Panc1 (cell line): ENCODE results near the gene TMEM164. TPM values are rescaled to one million over a fixed set of nuclear protein-coding genes. Genes with fewer than 3 reads are reported as not detected.

Experiments
- ATAC-seq: fragments of 200-7000 bp; cut with Tn5 transposase; 2 replicates; pipeline ENCODE4 v1.9.1; 2020; ENCODE audit warnings: mild to moderate bottlenecking, moderate library complexity
- BruUV-seq: library from RNA; stranded (reverse); fragments of 400-500 nt; replicated peaks from 2 replicates; lab custom pipeline; 2021; lab: Mats Ljungman, UMichigan
- CTCF ChIA-PET: fragments of 300-600 bp; sonication (Branson Sonifier 250); formaldehyde crosslinking; loops from one replicate; lab custom pipeline; 2022; ENCODE audit warnings: antibody characterized with exemption; lab: Charles Lee
- POLR2A ChIA-PET: fragments of 300-600 bp; sonication (Branson Sonifier 250); formaldehyde crosslinking; loops from one replicate; lab custom pipeline; 2022; ENCODE audit warnings: antibody characterized with exemption; lab: Charles Lee
- DNase-seq: peaks from one replicate; pipeline ENCODE4 v3.0.0-alpha.2; 2010; ENCODE audit warnings: low read depth, low spot score
- H3K27ac ChIP-seq: 2 replicates; pipeline ENCODE4 v1.5.1; 2011; ENCODE audit warnings: mild to moderate bottlenecking, low read length, inconsistent platforms
- H3K27me3 ChIP-seq: fragments of 200-500 bp; sonication (Bioruptor generic); 2 replicates; pipeline ENCODE4 v1.6.0; 2014; ENCODE audit warnings: low read length, inconsistent platforms; ENCODE audit not compliant: control insufficient read depth, insufficient read depth
- H3K36me3 ChIP-seq: fragments of 200-500 bp; sonication (Bioruptor generic); 2 replicates; pipeline ENCODE4 v1.5.1; 2014; ENCODE audit warnings: inconsistent platforms, mild to moderate bottlenecking, low read length, moderate library complexity; ENCODE audit not compliant: control insufficient read depth, insufficient read depth
- H3K4me1 ChIP-seq: 2 replicates; pipeline ENCODE4 v1.5.1; 2011; ENCODE audit warnings: inconsistent platforms, mild to moderate bottlenecking, low read length, moderate library complexity; ENCODE audit not compliant: control insufficient read depth, insufficient read depth
- H3K4me3 ChIP-seq, 2 experiments: 2 replicates each; pipeline ENCODE4 v1.5.1; 2011 to 2012; ENCODE audit warnings: low read depth in 2 of 2, low read length in 2 of 2, mild to moderate bottlenecking in 2 of 2, inconsistent platforms in 1 of 2, moderate library complexity in 1 of 2
- H3K9me3 ChIP-seq: fragments of 200-500 bp; sonication (Bioruptor generic); 2 replicates; pipeline ENCODE4 v1.5.1; 2014; ENCODE audit warnings: low read depth, mild to moderate bottlenecking, inconsistent platforms, low read length, moderate library complexity; ENCODE audit not compliant: control insufficient read depth, insufficient read depth
- POLR2AphosphoS5 ChIP-seq: IDR thresholded peaks from 2 replicates; pipeline ENCODE4 v1.6.1; 2012; ENCODE audit warnings: mild to moderate bottlenecking, low read depth, low read length, moderate library complexity
- REST ChIP-seq, 2 experiments: IDR thresholded peaks; 2 replicates each; pipeline ENCODE4 v1.6.1; 2011 to 2012; ENCODE audit warnings: low read depth in 2 of 2, control low read depth in 1 of 2, low read length in 1 of 2, mild to moderate bottlenecking in 1 of 2, moderate library complexity in 1 of 2; ENCODE audit not compliant: insufficient read depth in 1 of 2
- SIN3A ChIP-seq: IDR thresholded peaks from 2 replicates; pipeline ENCODE4 v1.6.1; 2012; ENCODE audit warnings: low read depth, mild to moderate bottlenecking, low read length, moderate library complexity, borderline replicate concordance; ENCODE audit not compliant: insufficient read depth
- TCF7L2 ChIP-seq: IDR thresholded peaks from 2 replicates; pipeline ENCODE4 v1.6.1; 2011; ENCODE audit warnings: mild to moderate bottlenecking, low read depth, low read length, inconsistent platforms
- in situ Hi-C: cut with HindIII; loops from 2 replicates; pipeline ENCODE4 v1.10.0; 2016; ENCODE audit warnings: low sequenced_read_pairs, low pct_unique_long_range_greater_than_20kb
- intact Hi-C: fragments of 100-400 bp; cut with micrococcal nuclease; formaldehyde crosslinking; loops from one replicate; pipeline ENCODE4 v1.10.0; 2022; ENCODE audit not compliant: unreplicated experiment
- total RNA-seq: library from RNA; stranded (reverse); gene quantifications from one replicate; pipeline ENCODE4 v1.2.1, GENCODE V29; 2021; ENCODE audit not compliant: unreplicated experiment
- TF ChIP-seq, protein P1 (sequence below): fragments of 450-650 bp; IDR thresholded peaks from 2 replicates; pipeline ENCODE4 v1.5.1; 2017; ENCODE audit warnings: mild to moderate bottlenecking

The TMEM164 gene
- total RNA-seq, 1 experiment from 2014 or later, result 32.8 TPM

DNA sequence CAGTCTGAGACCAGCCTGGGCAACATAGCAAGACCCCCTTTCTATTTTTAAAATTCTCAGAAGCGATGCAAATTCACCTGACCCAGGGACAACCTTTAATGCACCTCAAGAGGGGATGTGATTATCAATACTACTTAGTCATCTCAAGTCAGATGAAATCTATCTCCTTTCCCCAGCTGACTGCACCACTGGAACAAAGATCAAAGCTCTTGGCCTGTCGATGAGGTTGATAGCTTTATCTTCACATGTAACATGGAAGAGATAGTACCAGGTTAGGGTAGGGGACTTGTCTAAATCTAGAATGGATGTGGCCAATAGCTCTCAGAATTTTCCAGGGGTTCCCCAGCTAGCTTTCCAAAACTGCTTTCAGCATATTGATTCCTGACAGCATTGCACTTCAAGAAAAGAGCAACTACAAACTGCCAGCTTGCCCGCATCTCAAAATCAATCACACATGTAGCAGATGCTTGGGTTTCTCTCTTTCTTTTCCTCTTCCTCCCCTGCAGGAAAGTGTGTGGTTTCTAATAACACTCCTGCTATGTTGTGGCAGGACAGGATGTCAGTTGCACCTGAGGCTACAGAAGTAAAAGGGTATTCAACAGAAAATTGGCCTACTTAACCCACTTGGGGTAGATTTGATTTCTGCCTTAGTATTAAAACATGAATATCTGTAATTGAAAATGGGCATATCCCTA is 12.2 kb upstream of the TMEM164 start:
- in situ Hi-C loops (no loop called here), intact Hi-C loops (no loop called here)
- Histone ChIP-seq H3K4me1 (no peaks in the 10 kb centered on the region), H3K36me3 (no peaks in the 10 kb centered on the region), H3K27ac (no peak overlapping the region), H3K4me3 (no peak overlapping the region), H3K9me3 (no peaks in the 10 kb centered on the region), H3K27me3 (no peaks in the 10 kb centered on the region; the same call in 1 of the 2 replicates)
- DNase-seq, result no peak
- CTCF ChIA-PET, result no interaction called here
- no peak for ATAC-seq
- no TSS peak for BruUV-seq
- POLR2A ChIA-PET, result no interaction called here
- no peak for TF ChIP-seq TCF7L2
- TF ChIP-seq POLR2AphosphoS5, result no peak
- no peak for TF ChIP-seq REST (IDR thresholded peaks at IDR 0.05; ENCODE audit: insufficient read depth in 1 of 2, low read depth in 2 of 2, low read length in 1 of 2)
- TF ChIP-seq SIN3A, result no peak
- TF ChIP-seq, protein P1, sequence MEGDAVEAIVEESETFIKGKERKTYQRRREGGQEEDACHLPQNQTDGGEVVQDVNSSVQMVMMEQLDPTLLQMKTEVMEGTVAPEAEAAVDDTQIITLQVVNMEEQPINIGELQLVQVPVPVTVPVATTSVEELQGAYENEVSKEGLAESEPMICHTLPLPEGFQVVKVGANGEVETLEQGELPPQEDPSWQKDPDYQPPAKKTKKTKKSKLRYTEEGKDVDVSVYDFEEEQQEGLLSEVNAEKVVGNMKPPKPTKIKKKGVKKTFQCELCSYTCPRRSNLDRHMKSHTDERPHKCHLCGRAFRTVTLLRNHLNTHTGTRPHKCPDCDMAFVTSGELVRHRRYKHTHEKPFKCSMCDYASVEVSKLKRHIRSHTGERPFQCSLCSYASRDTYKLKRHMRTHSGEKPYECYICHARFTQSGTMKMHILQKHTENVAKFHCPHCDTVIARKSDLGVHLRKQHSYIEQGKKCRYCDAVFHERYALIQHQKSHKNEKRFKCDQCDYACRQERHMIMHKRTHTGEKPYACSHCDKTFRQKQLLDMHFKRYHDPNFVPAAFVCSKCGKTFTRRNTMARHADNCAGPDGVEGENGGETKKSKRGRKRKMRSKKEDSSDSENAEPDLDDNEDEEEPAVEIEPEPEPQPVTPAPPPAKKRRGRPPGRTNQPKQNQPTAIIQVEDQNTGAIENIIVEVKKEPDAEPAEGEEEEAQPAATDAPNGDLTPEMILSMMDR, result no peak

DNA sequence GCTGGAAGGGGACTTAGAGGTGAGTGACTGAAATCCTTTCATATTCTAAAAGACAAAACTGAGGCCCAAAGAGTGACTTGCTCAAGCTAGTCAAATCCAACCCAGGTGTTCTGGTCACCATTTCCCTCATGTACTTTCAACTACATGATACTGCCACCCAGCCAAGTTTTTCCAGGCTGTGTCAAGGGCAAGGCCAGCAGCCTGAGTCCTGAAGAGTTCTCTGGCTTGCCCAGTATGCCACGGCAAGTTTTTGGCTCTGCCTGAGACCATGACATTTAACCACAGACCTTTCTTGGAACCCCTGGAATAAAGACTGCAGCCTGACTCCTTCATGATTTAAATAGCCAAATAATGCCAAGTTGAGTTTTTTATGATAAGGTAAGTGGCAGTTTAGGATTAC is 10.7 kb upstream of the TMEM164 start:
- no peak overlapping the region for H3K27ac ChIP-seq
- in situ Hi-C loops (no loop called here), intact Hi-C loops (no loop called here)
- H3K27me3 ChIP-seq, result no peaks in the 10 kb centered on the region; the same call in none of the 2 replicates
- H3K4me1 ChIP-seq, result no peaks in the 10 kb centered on the region
- DNase-seq (no peak), ATAC-seq (no peak)
- ChIA-PET POLR2A (no interaction called here), CTCF (no interaction called here)
- H3K4me3 ChIP-seq, result no peak overlapping the region
- BruUV-seq, result no TSS peak
- TF ChIP-seq POLR2AphosphoS5, result no peak
- H3K9me3 ChIP-seq, result no peaks in the 10 kb centered on the region
- no peaks in the 10 kb centered on the region for H3K36me3 ChIP-seq

- in situ Hi-C loops (no loop called here), intact Hi-C loops (no loop called here)
- Histone ChIP-seq H3K9me3 (no peaks in the 10 kb centered on the region), H3K36me3 (no peaks in the 10 kb centered on the region), H3K4me3 (no peak overlapping the region), H3K27me3 (no peaks in the 10 kb centered on the region; the same call in none of the 2 replicates), H3K27ac (no peak overlapping the region), H3K4me1 (no peaks in the 10 kb centered on the region)
- ATAC-seq, result no peak
- no peak for TF ChIP-seq TCF7L2
- no peak for TF ChIP-seq REST (IDR thresholded peaks at IDR 0.05; ENCODE audit: insufficient read depth in 1 of 2, low read depth in 2 of 2, low read length in 1 of 2)
- TF ChIP-seq POLR2AphosphoS5, result no peak
- no peak for TF ChIP-seq SIN3A
- TF ChIP-seq, protein P1, result no peak
- no peak for DNase-seq
- POLR2A ChIA-PET, result no interaction called here
- no TSS peak for BruUV-seq
- CTCF ChIA-PET, result no interaction called here
These were observed 7.8 kb upstream of the TMEM164 start for GRCh38 chrX:109995155-109995554.
